Measurements from ENCODE around the gene CSN3. TPM values are rescaled to one million over a fixed set of nuclear protein-coding genes. Genes with fewer than 3 reads are reported as not detected.
"Not testable (repeated sequence)": the region's sequence is repeated elsewhere in the genome, so short reads cannot be mapped to it uniquely, and the experiment has no call there.

Gene CSN3
- total and polyA plus RNA-seq, 3 experiments from 2014 or later: not detected

- not testable (repeated sequence) for H3K9me3 Mint-ChIP-seq
These were observed 21.0 kb upstream of the CSN3 start for GRCh38 chr4:70221389-70221788.

GRCh38 chr4:70221818-70222217, 20.6 kb upstream of the CSN3 start:
- H3K4me3 Mint-ChIP-seq; H3K36me3 ChIP-seq (ENCODE audit: insufficient read depth, low read length); H3K27me3 Mint-ChIP-seq; H3K27me3 ChIP-seq (ENCODE audit: insufficient read depth, low read length, poor library complexity, severe bottlenecking); H3K4me1 Mint-ChIP-seq; H3K4me1 ChIP-seq (ENCODE audit: insufficient read depth, low read length); H3K27ac Mint-ChIP-seq; H3K9me3 ChIP-seq (ENCODE audit: low read length); DNase-seq; H3K36me3 Mint-ChIP-seq; CTCF ChIA-PET; H3K4me3 ChIP-seq (ENCODE audit: low read length); H3K27ac ChIP-seq (ENCODE audit: low read depth, low read length); POLR2A ChIA-PET; H3K9me3 Mint-ChIP-seq: not testable (repeated sequence)

More at GRCh38 chr4:70221389-70221788, 21.0 kb upstream of the CSN3 start:
- H3K27me3 ChIP-seq (ENCODE audit: insufficient read depth, low read length, poor library complexity, severe bottlenecking); H3K4me3 Mint-ChIP-seq; H3K36me3 Mint-ChIP-seq; H3K27ac ChIP-seq (ENCODE audit: low read depth, low read length); H3K9me3 ChIP-seq (ENCODE audit: low read length); CTCF ChIA-PET; H3K4me3 ChIP-seq (ENCODE audit: low read length); H3K4me1 ChIP-seq (ENCODE audit: insufficient read depth, low read length); H3K4me1 Mint-ChIP-seq; DNase-seq; POLR2A ChIA-PET; H3K36me3 ChIP-seq (ENCODE audit: insufficient read depth, low read length); H3K27ac Mint-ChIP-seq; H3K27me3 Mint-ChIP-seq: not testable (repeated sequence)

- Mint-ChIP-seq H3K4me1 (no peaks in the 10 kb centered on the region), H3K36me3 (no peaks in the 10 kb centered on the region), H3K4me3 (no peak within 1 kb of the TSS), H3K27me3 (no peaks in the 10 kb centered on the region), H3K27ac (peak within 1 kb of the TSS in 1 of 8 donors; percentile 24), H3K9me3 (peaks cover 0 to 2% (median 0%) of the 10 kb centered on the region in 5 donors)
- ChIA-PET CTCF (no interaction called here), POLR2A (no interaction called here)
- Histone ChIP-seq H3K36me3 (ENCODE audit: insufficient read depth, low read length) (no peaks in the 10 kb centered on the region), H3K27ac (ENCODE audit: low read depth, low read length) (no peak within 1 kb of the TSS), H3K27me3 (ENCODE audit: insufficient read depth, low read length, poor library complexity, severe bottlenecking) (no peaks in the 10 kb centered on the region), H3K4me3 (ENCODE audit: low read length) (no peak within 1 kb of the TSS), H3K9me3 (ENCODE audit: low read length) (no peaks in the 10 kb centered on the region), H3K4me1 (ENCODE audit: insufficient read depth, low read length) (no peaks in the 10 kb centered on the region)
- no peak for DNase-seq
These were observed 16.6 kb upstream of the CSN3 start, which contains the start of gene FDCSP for GRCh38 chr4:70225824-70226223. TSS of gene FDCSP (plus strand) at chr4:70226124. CDS start at chr4:70231195, 5,071 bp downstream.

- no peak overlapping the region for H3K27ac Mint-ChIP-seq
- Histone ChIP-seq H3K4me1 (ENCODE audit: insufficient read depth, low read length) (no peaks in the 10 kb centered on the region), H3K9me3 (ENCODE audit: low read length) (no peaks in the 10 kb centered on the region), H3K36me3 (ENCODE audit: insufficient read depth, low read length) (no peaks in the 10 kb centered on the region), H3K27me3 (ENCODE audit: insufficient read depth, low read length, poor library complexity, severe bottlenecking) (no peaks in the 10 kb centered on the region), H3K4me3 (ENCODE audit: low read length) (no peak overlapping the region), H3K27ac (ENCODE audit: low read depth, low read length) (no peak overlapping the region)
- no peak for DNase-seq
- ChIA-PET CTCF (no interaction called here), POLR2A (no interaction called here)
- H3K4me3 Mint-ChIP-seq: no peak overlapping the region
- no peaks in the 10 kb centered on the region for H3K36me3 Mint-ChIP-seq
- H3K9me3 Mint-ChIP-seq: peaks cover 0 to 8% (median 0%) of the 10 kb centered on the region in 5 donors
- no peaks in the 10 kb centered on the region for H3K4me1 Mint-ChIP-seq
- no peaks in the 10 kb centered on the region for H3K27me3 Mint-ChIP-seq
These were observed 6.3 kb upstream of the CSN3 start for GRCh38 chr4:70236125-70236524.

GRCh38 chr4:70239131-70239883, 3.1 kb upstream of the CSN3 start:
- POLR2A ChIA-PET: no interaction called here

GRCh38 chr4:70239884-70240591, 2.4 kb upstream of the CSN3 start:
- no peak for DNase-seq
- H3K27me3 ChIP-seq (ENCODE audit: insufficient read depth, low read length, poor library complexity, severe bottlenecking): no peaks in the 10 kb centered on the region
- H3K4me1 ChIP-seq (ENCODE audit: insufficient read depth, low read length): no peaks in the 10 kb centered on the region
- no peak overlapping the region for H3K27ac ChIP-seq (ENCODE audit: low read depth, low read length)
- H3K4me3 Mint-ChIP-seq: no peak overlapping the region
- H3K4me3 ChIP-seq (ENCODE audit: low read length): no peak overlapping the region
- peaks cover 0 to 8% (median 0%) of the 10 kb centered on the region in 5 donors for H3K9me3 Mint-ChIP-seq
- ChIA-PET CTCF (no interaction called here), POLR2A (no interaction called here)
- H3K36me3 ChIP-seq (ENCODE audit: insufficient read depth, low read length): no peaks in the 10 kb centered on the region
- no peaks in the 10 kb centered on the region for H3K9me3 ChIP-seq (ENCODE audit: low read length)
- H3K4me1 Mint-ChIP-seq: no peaks in the 10 kb centered on the region
- no peaks in the 10 kb centered on the region for H3K36me3 Mint-ChIP-seq
- no peak overlapping the region for H3K27ac Mint-ChIP-seq
- H3K27me3 Mint-ChIP-seq: no peaks in the 10 kb centered on the region

More at GRCh38 chr4:70239131-70239883, 3.1 kb upstream of the CSN3 start:
- no peaks in the 10 kb centered on the region for H3K36me3 Mint-ChIP-seq
- H3K27me3 Mint-ChIP-seq: no peaks in the 10 kb centered on the region
- H3K4me1 Mint-ChIP-seq: no peaks in the 10 kb centered on the region
- Histone ChIP-seq H3K4me1 (ENCODE audit: insufficient read depth, low read length) (no peaks in the 10 kb centered on the region), H3K27ac (ENCODE audit: low read depth, low read length) (no peak overlapping the region), H3K4me3 (ENCODE audit: low read length) (no peak overlapping the region), H3K36me3 (ENCODE audit: insufficient read depth, low read length) (no peaks in the 10 kb centered on the region), H3K27me3 (ENCODE audit: insufficient read depth, low read length, poor library complexity, severe bottlenecking) (no peaks in the 10 kb centered on the region), H3K9me3 (ENCODE audit: low read length) (no peaks in the 10 kb centered on the region)
- no peak overlapping the region for H3K4me3 Mint-ChIP-seq
- H3K27ac Mint-ChIP-seq: no peak overlapping the region
- CTCF ChIA-PET: no interaction called here
- DNase-seq: no peak
- H3K9me3 Mint-ChIP-seq: peaks cover 0 to 8% (median 0%) of the 10 kb centered on the region in 5 donors

- no peaks in the 10 kb centered on the region for H3K36me3 ChIP-seq (ENCODE audit: insufficient read depth, low read length)
- H3K4me1 Mint-ChIP-seq: no peaks in the 10 kb centered on the region
- H3K27me3 ChIP-seq (ENCODE audit: insufficient read depth, low read length, poor library complexity, severe bottlenecking): no peaks in the 10 kb centered on the region
- ChIA-PET POLR2A (no interaction called here), CTCF (no interaction called here)
- no peak for DNase-seq
- H3K4me3 ChIP-seq (ENCODE audit: low read length): no peak overlapping the region
- H3K36me3 Mint-ChIP-seq: no peaks in the 10 kb centered on the region
- no peaks in the 10 kb centered on the region for H3K4me1 ChIP-seq (ENCODE audit: insufficient read depth, low read length)
- no peak overlapping the region for H3K27ac Mint-ChIP-seq
- H3K27me3 Mint-ChIP-seq: no peaks in the 10 kb centered on the region
- no peak overlapping the region for H3K27ac ChIP-seq (ENCODE audit: low read depth, low read length)
- no peak overlapping the region for H3K4me3 Mint-ChIP-seq
- no peaks in the 10 kb centered on the region for H3K9me3 ChIP-seq (ENCODE audit: low read length)
- H3K9me3 Mint-ChIP-seq: peaks cover 0 to 6% (median 0%) of the 10 kb centered on the region in 5 donors
These were observed 694 bp downstream of the CSN3 start for GRCh38 chr4:70243091-70243490.

- POLR2A ChIA-PET: no interaction called here
- Histone ChIP-seq H3K9me3 (ENCODE audit: low read length) (no peaks in the 10 kb centered on the region), H3K27ac (ENCODE audit: low read depth, low read length) (no peak overlapping the region), H3K4me3 (ENCODE audit: low read length) (no peak overlapping the region), H3K36me3 (ENCODE audit: insufficient read depth, low read length) (no peaks in the 10 kb centered on the region), H3K4me1 (ENCODE audit: insufficient read depth, low read length) (no peaks in the 10 kb centered on the region), H3K27me3 (ENCODE audit: insufficient read depth, low read length, poor library complexity, severe bottlenecking) (no peaks in the 10 kb centered on the region)
- DNase-seq: no peak
- no peaks in the 10 kb centered on the region for H3K4me1 Mint-ChIP-seq
- no peak overlapping the region for H3K27ac Mint-ChIP-seq
- no peak overlapping the region for H3K4me3 Mint-ChIP-seq
- CTCF ChIA-PET: no interaction called here
- H3K27me3 Mint-ChIP-seq: no peaks in the 10 kb centered on the region
- H3K36me3 Mint-ChIP-seq: no peaks in the 10 kb centered on the region
- H3K9me3 Mint-ChIP-seq: peaks cover 0 to 4% (median 0%) of the 10 kb centered on the region in 5 donors
These were observed 9.0 kb downstream of the CSN3 start for GRCh38 chr4:70251250-70251944.

Data from CD8-positive, alpha-beta memory T cell (primary cell).